ENCODE measurements around the gene BACH2. TPM values are rescaled to one million over a fixed set of nuclear protein-coding genes. Genes with fewer than 3 reads are reported as not detected.

Gene BACH2
- total RNA-seq, 6 donors from 2014 or later, result 3.1 to 6.8 (median 5.3) TPM

GRCh38 chr6:90111387-90111786 lies 185.3 kb downstream of the BACH2 start:
- ATAC-seq (ENCODE audit: low FRiP score in 2 of 2) (no peak), DNase-seq (no peak)
- H3K36me3 ChIP-seq, result no peaks in the 10 kb centered on the region
- peaks cover 5 to 15% (median 11%) of the 10 kb centered on the region in 4 donors for H3K9me3 ChIP-seq
- TF ChIP-seq EP300 (IDR thresholded peaks at IDR 0.05) (no peak), POLR2A (IDR thresholded peaks at IDR 0.05) (no peak), POLR2AphosphoS5 (IDR thresholded peaks at IDR 0.05) (no peak), CTCF (IDR thresholded peaks at IDR 0.05) (no peak)
- H3K27me3 ChIP-seq, result no peaks in the 10 kb centered on the region
- H3K4me1 ChIP-seq, result peaks cover 0 to 13% (median 2%) of the 10 kb centered on the region in 4 donors
- H3K27ac ChIP-seq, result no peak overlapping the region
- 86% methylated on average over 2 of the region's 2 CpGs for WGBS, 2 donors
- no peak overlapping the region for H3K4me3 ChIP-seq

- H3K27me3 ChIP-seq, result no peaks in the 10 kb centered on the region
- no peak overlapping the region for H3K27ac ChIP-seq
- H3K9me3 ChIP-seq, result peaks cover 5 to 15% (median 11%) of the 10 kb centered on the region in 4 donors
- no peaks in the 10 kb centered on the region for H3K36me3 ChIP-seq
- 87 to 90% methylated on average over 5 of the region's 5 CpGs for WGBS, 2 donors
- peaks cover 0 to 15% (median 4%) of the 10 kb centered on the region in 4 donors for H3K4me1 ChIP-seq
- no peak for ATAC-seq (ENCODE audit: low FRiP score in 2 of 2)
- TF ChIP-seq POLR2AphosphoS5 (IDR thresholded peaks at IDR 0.05) (no peak), EP300 (IDR thresholded peaks at IDR 0.05) (no peak), CTCF (IDR thresholded peaks at IDR 0.05) (no peak), POLR2A (IDR thresholded peaks at IDR 0.05) (no peak)
- H3K4me3 ChIP-seq, result no peak overlapping the region
- DNase-seq, result no peak
Measured at GRCh38 chr6:90110971-90111370, 185.7 kb downstream of the BACH2 start.

GRCh38 chr6:90109141-90109540 lies 187.5 kb downstream of the BACH2 start:
- 74 to 84% methylated on average over 4 of the region's 4 CpGs for WGBS, 2 donors
- no peak for ATAC-seq (ENCODE audit: low FRiP score in 2 of 2)
- Histone ChIP-seq H3K9me3 (peaks cover 5 to 15% (median 10%) of the 10 kb centered on the region in 4 donors), H3K27me3 (no peaks in the 10 kb centered on the region), H3K4me1 (peaks cover 0 to 15% (median 9%) of the 10 kb centered on the region in 4 donors), H3K36me3 (no peaks in the 10 kb centered on the region), H3K27ac (no peak overlapping the region), H3K4me3 (no peak overlapping the region)
- TF ChIP-seq EP300 (IDR thresholded peaks at IDR 0.05), result no peak
- TF ChIP-seq POLR2A (IDR thresholded peaks at IDR 0.05), result no peak
- no peak for TF ChIP-seq CTCF (IDR thresholded peaks at IDR 0.05)
- no peak for TF ChIP-seq POLR2AphosphoS5 (IDR thresholded peaks at IDR 0.05)
- DNase-seq, result no peak

GRCh38 chr6:90107771-90108282 lies 188.8 kb downstream of the BACH2 start:
- WGBS, 2 donors, result 35 to 60% methylated on average over 3 of the region's 3 CpGs
- TF ChIP-seq POLR2A (IDR thresholded peaks at IDR 0.05) (no peak), CTCF (IDR thresholded peaks at IDR 0.05) (no peak), POLR2AphosphoS5 (IDR thresholded peaks at IDR 0.05) (no peak), EP300 (IDR thresholded peaks at IDR 0.05) (peak in 1 of 4 donors; percentile 29)
- no peak overlapping the region for H3K4me3 ChIP-seq
- H3K27ac ChIP-seq, result no peak overlapping the region
- ATAC-seq (ENCODE audit: low FRiP score in 2 of 2) (no peak), DNase-seq (no peak)
- H3K9me3 ChIP-seq, result peaks cover 0 to 3% (median 2%) of the 10 kb centered on the region in 4 donors
- no peaks in the 10 kb centered on the region for H3K36me3 ChIP-seq
- H3K27me3 ChIP-seq, result no peaks in the 10 kb centered on the region
- peaks cover 0 to 26% (median 13%) of the 10 kb centered on the region in 4 donors for H3K4me1 ChIP-seq

GRCh38 chr6:90107371-90107770 lies 189.3 kb downstream of the BACH2 start:
- no peak for TF ChIP-seq POLR2A (IDR thresholded peaks at IDR 0.05)
- no peak for TF ChIP-seq CTCF (IDR thresholded peaks at IDR 0.05)

More at GRCh38 chr6:90107371-90107770, 189.3 kb downstream of the BACH2 start:
- 45 to 80% methylated on average over 1 of the region's 1 CpG for WGBS, 2 donors
- ATAC-seq (ENCODE audit: low FRiP score in 2 of 2), result no peak
- Histone ChIP-seq H3K4me3 (no peak overlapping the region), H3K36me3 (no peaks in the 10 kb centered on the region), H3K27ac (no peak overlapping the region), H3K9me3 (no peaks in the 10 kb centered on the region), H3K27me3 (no peaks in the 10 kb centered on the region), H3K4me1 (peaks cover 0 to 26% (median 13%) of the 10 kb centered on the region in 4 donors)
- DNase-seq, result no peak

Data from upper lobe of left lung (tissue), 6 donors.